Fibroblast of lung (primary cell): ENCODE results near the gene FOXB1. TPM values are rescaled to one million over a fixed set of nuclear protein-coding genes. Genes with fewer than 3 reads are reported as not detected.

Experiments
- DNase-seq, 2 donors: peaks; one replicate each; pipeline versions ENCODE4 v3.0.0 to v3.0.0-alpha.2; 2010; ENCODE audit warnings: low read depth in 2 of 2
- H2AFZ ChIP-seq: 2 replicates; pipeline ENCODE4 v1.5.1; 2012; ENCODE audit warnings: low read length, control low read depth, inconsistent platforms
- H3K27ac ChIP-seq: 2 replicates; pipeline ENCODE4 v1.5.1; 2011; ENCODE audit warnings: low read length, control low read depth; ENCODE audit not compliant: insufficient read depth
- H3K27me3 ChIP-seq: 2 replicates; pipeline ENCODE4 v1.5.1; 2011; ENCODE audit warnings: mild to moderate bottlenecking, low read length; ENCODE audit not compliant: control insufficient read depth, insufficient read depth
- H3K36me3 ChIP-seq: 2 replicates; pipeline ENCODE4 v1.5.1; 2011; ENCODE audit warnings: low read length; ENCODE audit not compliant: control insufficient read depth, insufficient read depth
- H3K4me1 ChIP-seq: 2 replicates; pipeline ENCODE4 v1.5.1; 2011; ENCODE audit warnings: low read length; ENCODE audit not compliant: control insufficient read depth, insufficient read depth; ENCODE audit errors: extremely low read depth
- H3K4me2 ChIP-seq: 2 replicates; pipeline ENCODE4 v1.5.1; 2011; ENCODE audit warnings: low read length, control low read depth; ENCODE audit not compliant: insufficient read depth; ENCODE audit errors: extremely low read depth
- H3K4me3 ChIP-seq, 4 experiments: fragments of 200-600 bp in 1 of 4; sonication (generic) in 1 of 4; replicated peaks in 1 of 4; 2 replicates each; pipeline ENCODE4 v1.5.1; 2011 to 2016; ENCODE audit warnings: low read length in 4 of 4, low read depth in 3 of 4, mild to moderate bottlenecking in 3 of 4, control low read depth in 2 of 4, inconsistent platforms in 1 of 4, mixed read lengths in 1 of 4; ENCODE audit not compliant: insufficient read depth in 1 of 4; ENCODE audit errors: control extremely low read depth in 1 of 4
- H3K79me2 ChIP-seq: 2 replicates; pipeline ENCODE4 v1.5.1; 2012; ENCODE audit warnings: mild to moderate bottlenecking, low read length, inconsistent platforms; ENCODE audit not compliant: control insufficient read depth, insufficient read depth
- H3K9ac ChIP-seq: 2 replicates; pipeline ENCODE4 v1.5.1; 2011; ENCODE audit warnings: mild to moderate bottlenecking, low read length, control low read depth; ENCODE audit not compliant: insufficient read depth
- H3K9me3 ChIP-seq: 2 replicates; pipeline ENCODE4 v1.5.1; 2012; ENCODE audit warnings: low read depth, low read length; ENCODE audit not compliant: control insufficient read depth, insufficient read depth
- H4K20me1 ChIP-seq: 2 replicates; pipeline ENCODE4 v1.5.1; 2011; ENCODE audit warnings: low read length; ENCODE audit not compliant: control insufficient read depth, insufficient read depth; ENCODE audit errors: extremely low read depth
- EZH2 ChIP-seq: IDR thresholded peaks from 2 replicates; pipeline ENCODE4 v1.5.1; 2012; ENCODE audit warnings: low read length, control low read depth, mild to moderate bottlenecking; ENCODE audit errors: missing control alignments
- polyA plus RNA-seq, 2 donors: library from polyadenylated mRNA; depleted of rRNA in 1 of 2; stranded (reverse) in 1 of 2; unstranded in 1 of 2; fragments of >200 nt; gene quantifications; 2 replicates each; pipeline ENCODE4 v1.2.1, GENCODE V29; 2011 to 2012; ENCODE audit warnings: missing spikeins in 1 of 2
- total RNA-seq: library from RNA; depleted of rRNA; stranded (reverse); fragments of >200 nt; gene quantifications from 2 replicates; pipeline ENCODE4 v1.2.1, GENCODE V29; 2014
- TF ChIP-seq, protein P1 (sequence below), 2 donors: IDR thresholded peaks in 1 of 2; conservative IDR thresholded peaks in 1 of 2; 1 replicate in 1 of 2; 2 replicates in 1 of 2; pipeline ENCODE4 v1.5.1; 2011 to 2012; ENCODE audit warnings: low read length in 2 of 2, control low read depth in 1 of 2, inconsistent platforms in 1 of 2, low read depth in 1 of 2, mild to moderate bottlenecking in 1 of 2

The FOXB1 gene
- total and polyA plus RNA-seq, 2 donors (not counting 1 experiment from before 2014, with no cell fraction given): not detected

DNA sequence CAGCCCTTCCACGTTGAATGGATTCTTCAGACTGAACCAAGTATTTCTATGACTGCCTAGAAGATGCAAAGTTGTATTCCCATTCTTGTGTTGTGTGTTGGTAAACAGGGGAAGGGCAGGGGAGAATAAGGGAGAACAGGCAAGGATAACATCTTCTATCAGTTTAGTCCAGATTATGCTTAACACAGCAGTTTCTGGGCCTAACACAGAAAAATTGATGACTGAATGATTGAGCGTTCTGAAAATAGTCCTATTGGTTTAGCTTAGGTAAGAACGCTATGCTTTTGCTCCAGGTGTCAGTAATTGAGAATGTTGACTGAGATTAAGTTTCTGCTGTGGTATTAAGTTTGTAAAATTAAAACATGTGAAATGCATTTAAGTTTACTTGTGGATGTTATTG lies 8.6 kb downstream of the FOXB1 start:
- Histone ChIP-seq H2AFZ (no peak overlapping the region), H3K36me3 (no peaks in the 10 kb centered on the region), H3K9ac (no peak overlapping the region), H3K27me3 (peaks cover 26% of the 10 kb centered on the region), H3K4me3 (no peak overlapping the region), H3K4me1 (no peaks in the 10 kb centered on the region), H3K79me2 (no peaks in the 10 kb centered on the region), H3K27ac (no peak overlapping the region), H4K20me1 (no peaks in the 10 kb centered on the region), H3K4me2 (no peak overlapping the region), H3K9me3 (no peaks in the 10 kb centered on the region)
- TF ChIP-seq, protein P1, sequence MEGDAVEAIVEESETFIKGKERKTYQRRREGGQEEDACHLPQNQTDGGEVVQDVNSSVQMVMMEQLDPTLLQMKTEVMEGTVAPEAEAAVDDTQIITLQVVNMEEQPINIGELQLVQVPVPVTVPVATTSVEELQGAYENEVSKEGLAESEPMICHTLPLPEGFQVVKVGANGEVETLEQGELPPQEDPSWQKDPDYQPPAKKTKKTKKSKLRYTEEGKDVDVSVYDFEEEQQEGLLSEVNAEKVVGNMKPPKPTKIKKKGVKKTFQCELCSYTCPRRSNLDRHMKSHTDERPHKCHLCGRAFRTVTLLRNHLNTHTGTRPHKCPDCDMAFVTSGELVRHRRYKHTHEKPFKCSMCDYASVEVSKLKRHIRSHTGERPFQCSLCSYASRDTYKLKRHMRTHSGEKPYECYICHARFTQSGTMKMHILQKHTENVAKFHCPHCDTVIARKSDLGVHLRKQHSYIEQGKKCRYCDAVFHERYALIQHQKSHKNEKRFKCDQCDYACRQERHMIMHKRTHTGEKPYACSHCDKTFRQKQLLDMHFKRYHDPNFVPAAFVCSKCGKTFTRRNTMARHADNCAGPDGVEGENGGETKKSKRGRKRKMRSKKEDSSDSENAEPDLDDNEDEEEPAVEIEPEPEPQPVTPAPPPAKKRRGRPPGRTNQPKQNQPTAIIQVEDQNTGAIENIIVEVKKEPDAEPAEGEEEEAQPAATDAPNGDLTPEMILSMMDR (conservative IDR thresholded peaks at IDR 0.05 in 1 of 2, IDR thresholded peaks at IDR 0.05 in 1 of 2; ENCODE audit: low read depth in 1 of 2, low read length in 2 of 2): no peak
- no peak for TF ChIP-seq EZH2
- DNase-seq: no peak

DNA sequence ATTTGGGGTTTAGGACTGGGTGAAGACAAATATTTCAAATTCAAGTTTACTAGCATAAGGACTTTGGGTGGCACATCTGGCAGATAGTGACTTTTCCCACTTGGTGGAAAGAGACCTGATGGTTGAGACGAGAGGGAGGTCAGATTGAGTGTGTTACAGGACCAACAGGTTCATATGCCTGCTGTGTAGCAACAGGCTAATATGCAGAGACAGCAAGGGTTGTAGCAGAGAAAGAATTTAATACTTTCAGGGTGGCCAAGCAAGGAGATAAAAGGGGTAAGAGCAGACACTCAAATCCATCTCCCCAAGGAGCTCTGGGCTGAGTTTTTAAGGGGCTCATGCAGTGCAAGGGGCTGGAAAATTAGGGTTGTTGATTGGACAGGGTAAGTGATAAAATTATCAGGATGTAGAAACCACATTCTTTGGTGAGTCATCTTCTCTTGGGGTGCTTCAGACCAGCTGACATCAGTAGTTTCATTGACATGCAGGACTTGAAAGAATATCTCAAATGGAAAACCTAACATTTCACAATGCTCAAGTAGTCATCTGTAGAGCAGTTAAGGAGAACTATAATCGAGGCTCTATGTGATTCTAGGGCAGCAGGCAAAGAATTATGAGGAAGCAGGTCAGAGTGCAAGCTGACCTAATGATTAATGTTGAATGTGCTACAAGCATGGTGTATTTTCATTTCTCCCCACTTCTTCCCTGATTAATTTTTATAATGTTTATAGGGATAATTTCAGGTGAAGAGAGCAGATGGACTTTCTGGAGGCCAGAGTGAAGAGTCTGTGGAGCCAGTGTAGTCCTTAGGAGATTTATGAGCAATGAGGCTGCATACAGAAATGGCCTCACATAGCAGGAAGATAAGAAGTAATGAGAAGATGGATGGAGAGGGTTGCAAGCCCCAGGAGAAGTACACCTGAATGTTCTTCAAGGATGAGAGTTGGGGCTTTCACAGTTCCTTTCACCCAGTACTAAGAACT lies 13.7 kb downstream of the FOXB1 start:
- peak in 1 of 2 donors; percentile 60 for DNase-seq
- Histone ChIP-seq H3K9me3 (no peaks in the 10 kb centered on the region), H4K20me1 (no peaks in the 10 kb centered on the region), H3K79me2 (no peaks in the 10 kb centered on the region), H3K9ac (no peak overlapping the region), H3K4me1 (no peaks in the 10 kb centered on the region), H3K4me2 (no peak overlapping the region), H3K36me3 (no peaks in the 10 kb centered on the region), H3K27me3 (no peaks in the 10 kb centered on the region), H3K4me3 (no peak overlapping the region), H2AFZ (no peak overlapping the region), H3K27ac (no peak overlapping the region)
- TF ChIP-seq, protein P1 (conservative IDR thresholded peaks at IDR 0.05 in 1 of 2, IDR thresholded peaks at IDR 0.05 in 1 of 2; ENCODE audit: low read depth in 1 of 2, low read length in 2 of 2): no peak
- TF ChIP-seq EZH2: no peak

DNA sequence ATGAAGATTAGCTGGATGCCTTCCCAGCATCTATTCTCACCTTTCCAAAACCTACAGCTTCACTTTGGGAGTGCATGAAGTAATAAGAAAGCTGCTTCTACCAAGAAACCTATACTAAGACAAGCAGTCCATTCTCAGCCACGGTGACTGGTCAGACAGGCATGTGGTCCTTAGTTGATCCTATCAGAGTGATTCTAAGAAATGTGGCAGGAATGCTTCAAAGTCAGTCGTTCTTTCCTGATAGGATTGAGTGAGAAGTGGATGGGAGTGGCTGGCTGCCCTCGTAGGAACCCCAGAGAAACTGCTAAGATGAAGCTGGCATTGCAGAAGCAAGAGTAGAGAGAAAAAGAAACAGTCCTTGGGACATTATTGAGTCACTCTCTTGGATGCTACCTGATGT lies 16.6 kb downstream of the FOXB1 start:
- Histone ChIP-seq H3K27ac (no peak overlapping the region), H3K4me3 (no peak overlapping the region), H3K27me3 (no peaks in the 10 kb centered on the region), H3K4me2 (no peak overlapping the region), H3K79me2 (no peaks in the 10 kb centered on the region), H2AFZ (no peak overlapping the region), H3K4me1 (no peaks in the 10 kb centered on the region), H4K20me1 (no peaks in the 10 kb centered on the region), H3K9ac (no peak overlapping the region), H3K36me3 (no peaks in the 10 kb centered on the region), H3K9me3 (no peaks in the 10 kb centered on the region)
- peak in 1 of 2 donors; percentile 19 for DNase-seq
- TF ChIP-seq EZH2: no peak
